Peyer's patch (tissue), 4 donors: ENCODE measurements around the gene SOX12. TPM values are rescaled to one million over a fixed set of nuclear protein-coding genes. Genes with fewer than 3 reads are reported as not detected.

ENCODE experiments used
- DNase-seq, 3 donors: peaks; one replicate each; pipeline ENCODE4 v3.0.0-alpha.2; 2017 to 2019
- H3K27ac ChIP-seq, 4 donors: fragments of 200-600 bp; sonication (generic); one replicate each; pipeline ENCODE4 v1.5.1; 2016 to 2019
- H3K27me3 ChIP-seq, 2 donors: fragments of 200-600 bp; sonication (generic); one replicate each; pipeline ENCODE4 v1.5.1; 2019
- H3K36me3 ChIP-seq, 3 donors: fragments of 200-600 bp; sonication (generic); one replicate each; pipeline ENCODE4 v1.5.1; 2016 to 2019
- H3K4me1 ChIP-seq, 4 donors: fragments of 200-600 bp; sonication (generic); one replicate each; pipeline ENCODE4 v1.5.1; 2016 to 2019
- H3K4me3 ChIP-seq, 4 donors: fragments of 200-600 bp; sonication (generic); 1 replicate in 3 of 4; 2 replicates in 1 of 4; pipeline ENCODE4 v1.5.1; 2016 to 2019; ENCODE audit warnings: mild to moderate bottlenecking in 1 of 4
- H3K9me3 ChIP-seq, 4 donors: fragments of 200-600 bp; sonication (generic); one replicate each; pipeline ENCODE4 v1.5.1; 2016 to 2019; ENCODE audit warnings: mild to moderate bottlenecking in 1 of 4
- CTCF ChIP-seq, 6 experiments: fragments of 450-650 bp in 4 of 6; fragments of 200-600 bp in 2 of 6; sonication (generic) in 1 of 6; IDR thresholded peaks; one replicate each; pipeline ENCODE4 v1.5.1; 2017 to 2019; ENCODE audit warnings: antibody characterized with exemption in 6 of 6, mild to moderate bottlenecking in 3 of 6, moderate library complexity in 1 of 6
- POLR2A ChIP-seq, 2 donors: fragments of 450-650 bp; IDR thresholded peaks; one replicate each; pipeline ENCODE4 v1.5.1; 2017; ENCODE audit warnings: antibody characterized with exemption in 2 of 2, mild to moderate bottlenecking in 2 of 2, moderate library complexity in 2 of 2
- total RNA-seq, 4 donors: library from RNA; depleted of rRNA; stranded (reverse); fragments of >200 nt; gene quantifications; one replicate each; pipeline ENCODE4 v1.1.0, GENCODE V29; 2016

The SOX12 gene
- total RNA-seq, 4 donors from 2014 or later = 1.4 to 7.4 (median 2.5) TPM

- Histone ChIP-seq H3K9me3 (no peaks in the 10 kb centered on the region), H3K36me3 (no peaks in the 10 kb centered on the region), H3K4me3 (peak within 1 kb of the TSS; percentile 45 to 77 (median 64)), H3K4me1 (peaks cover 0 to 16% (median 3%) of the 10 kb centered on the region in 4 donors), H3K27ac (peak within 1 kb of the TSS; percentile 72 to 80 (median 77)), H3K27me3 (no peaks in the 10 kb centered on the region)
- TF ChIP-seq CTCF (IDR thresholded peaks at IDR 0.05) = peak in 4 of 6 experiments; percentile 41 to 57 (median 50)
- no peak for TF ChIP-seq POLR2A (IDR thresholded peaks at IDR 0.05)
- peak; percentile 89 to 96 (median 96) for DNase-seq
Observed at GRCh38 chr20:290084-290831, 35.1 kb upstream of the SOX12 start, which contains the start of gene C20orf96. C20orf96 (minus strand) TSS chr20:290750; CDS start chr20:290610, 140 bp downstream.

GRCh38 chr20:294602-295001 is 30.8 kb upstream of the SOX12 start:
- Histone ChIP-seq H3K27ac (no peak overlapping the region), H3K36me3 (no peaks in the 10 kb centered on the region)
- TF ChIP-seq POLR2A (IDR thresholded peaks at IDR 0.05) (no peak), CTCF (IDR thresholded peaks at IDR 0.05) (no peak)

GRCh38 chr20:295804-296203 is 29.5 kb upstream of the SOX12 start:
- TF ChIP-seq POLR2A (IDR thresholded peaks at IDR 0.05) (no peak), CTCF (IDR thresholded peaks at IDR 0.05) (no peak)
- peaks cover 6 to 38% (median 11%) of the 10 kb centered on the region in 4 donors for H3K4me1 ChIP-seq
- no peak overlapping the region for H3K27ac ChIP-seq
- no peak overlapping the region for H3K4me3 ChIP-seq
- DNase-seq = no peak
- H3K9me3 ChIP-seq = no peaks in the 10 kb centered on the region
- no peaks in the 10 kb centered on the region for H3K36me3 ChIP-seq
- no peaks in the 10 kb centered on the region for H3K27me3 ChIP-seq

More at GRCh38 chr20:294602-295001, 30.8 kb upstream of the SOX12 start:
- Histone ChIP-seq H3K4me1 (peaks cover 2 to 31% (median 9%) of the 10 kb centered on the region in 4 donors), H3K27me3 (no peaks in the 10 kb centered on the region), H3K4me3 (no peak overlapping the region), H3K9me3 (no peaks in the 10 kb centered on the region)
- DNase-seq = no peak

GRCh38 chr20:297098-297924 is 28.0 kb upstream of the SOX12 start, which contains the start of gene ZCCHC3:
ZCCHC3 (plus strand) TSS chr20:297570; CDS start chr20:297587, 17 bp downstream.
- peak; percentile 84 to 93 (median 85) for DNase-seq
- Histone ChIP-seq H3K4me3 (peak within 1 kb of the TSS; percentile 65 to 97 (median 92)), H3K27me3 (no peaks in the 10 kb centered on the region), H3K4me1 (peaks cover 6 to 40% (median 11%) of the 10 kb centered on the region in 4 donors), H3K9me3 (no peaks in the 10 kb centered on the region), H3K27ac (peak within 1 kb of the TSS; percentile 99), H3K36me3 (no peaks in the 10 kb centered on the region)
- TF ChIP-seq POLR2A (IDR thresholded peaks at IDR 0.05) (peak; percentile 42 to 73), CTCF (IDR thresholded peaks at IDR 0.05) (peak in 3 of 6 experiments; percentile 9 to 14 (median 12))

- Histone ChIP-seq H3K4me1 (peaks cover 6 to 40% (median 11%) of the 10 kb centered on the region in 4 donors), H3K27ac (peak overlapping the region; percentile 99), H3K27me3 (no peaks in the 10 kb centered on the region), H3K9me3 (no peaks in the 10 kb centered on the region), H3K4me3 (peak overlapping the region; percentile 65 to 97 (median 92)), H3K36me3 (no peaks in the 10 kb centered on the region)
- TF ChIP-seq POLR2A (IDR thresholded peaks at IDR 0.05) = peak; percentile 63 to 68
- no peak for TF ChIP-seq CTCF (IDR thresholded peaks at IDR 0.05)
- DNase-seq = peak; percentile 76 to 89 (median 84)
Observed at GRCh38 chr20:297925-298775, 27.2 kb upstream of the SOX12 start.
